HCT116 (cell line): Measurements from ENCODE around the gene RCBTB2. TPM values are rescaled to one million over a fixed set of nuclear protein-coding genes. Genes with fewer than 3 reads are reported as not detected.

ENCODE experiments used
- ATAC-seq: fragments of 200-7000 bp; cut with Tn5 transposase; 2 replicates; pipeline ENCODE4 v1.9.1; 2020; ENCODE audit warnings: mild to moderate bottlenecking, moderate library complexity
- BruUV-seq: library from RNA; stranded (reverse); fragments of 400-500 nt; replicated peaks from 2 replicates; lab custom pipeline; 2021; lab: Mats Ljungman, UMichigan
- CTCF ChIA-PET: fragments of 300-600 bp; sonication (Branson Sonifier 250); formaldehyde crosslinking; loops from one replicate; lab custom pipeline; 2021; ENCODE audit warnings: antibody characterized with exemption; lab: Charles Lee
- POLR2A ChIA-PET: fragments of 300-600, 350-600 bp; sonication (Branson Sonifier 250); formaldehyde crosslinking; loops from one replicate; lab custom pipeline; 2021; ENCODE audit warnings: antibody characterized with exemption; lab: Charles Lee
- RAD21 ChIA-PET, 2 experiments: fragments of 300-600 bp; sonication (Branson Sonifier 250); formaldehyde crosslinking; loops; one replicate each; lab custom pipeline; 2023; ENCODE audit warnings: low total read pairs in 2 of 2; ENCODE audit not compliant: uncharacterized antibody in 2 of 2, unreplicated experiment in 2 of 2, low non-redundant PET in 1 of 2; lab: Charles Lee
- DNase-seq: peaks from one replicate; pipeline ENCODE4 v3.0.0-alpha.2; 2010; ENCODE audit warnings: low read depth, low spot score
- H2AFZ ChIP-seq: fragments of 200-600 bp; shearing (Covaris generic), sonication (generic); 2 replicates; pipeline ENCODE4 v1.6.1; 2017; ENCODE audit warnings: low read depth, mixed run types, mixed read lengths, antibody characterized with exemption, low read length; ENCODE audit not compliant: poor library complexity, severe bottlenecking
- H3K27ac ChIP-seq: 2 replicates; pipeline ENCODE4 v1.5.1; 2012; ENCODE audit warnings: low read depth, low read length
- H3K27me3 ChIP-seq: fragments of 200-600 bp; sonication (generic); 2 replicates; pipeline ENCODE4 v1.6.1; 2016; ENCODE audit warnings: mixed run types, low read length, mixed read lengths; ENCODE audit not compliant: insufficient read depth
- H3K36me3 ChIP-seq, 2 experiments: fragments of 200-500 bp in 1 of 2; fragments of 200-600 bp in 1 of 2; sonication (Bioruptor generic) in 1 of 2; sonication (generic) in 1 of 2; 2 replicates each; pipeline versions ENCODE4 v1.5.1 to v1.6.1; 2014 to 2016; ENCODE audit warnings: low read length in 2 of 2, inconsistent platforms in 1 of 2, mixed read lengths in 1 of 2, mixed run types in 1 of 2; ENCODE audit not compliant: insufficient read depth in 2 of 2, control insufficient read depth in 1 of 2
- H3K4me1 ChIP-seq, 2 experiments: fragments of 200-600 bp in 1 of 2; sonication (generic) in 1 of 2; 2 replicates each; pipeline versions ENCODE4 v1.5.1 to v1.6.1; 2012 to 2017; ENCODE audit warnings: low read length in 2 of 2, inconsistent platforms in 1 of 2, mild to moderate bottlenecking in 1 of 2, mixed read lengths in 1 of 2, mixed run types in 1 of 2, moderate library complexity in 1 of 2; ENCODE audit not compliant: insufficient read depth in 2 of 2, control insufficient read depth in 1 of 2
- H3K4me2 ChIP-seq: fragments of 200-600 bp; sonication (generic); 2 replicates; pipeline ENCODE4 v1.6.1; 2017; ENCODE audit warnings: mixed run types, low read length, mixed read lengths
- H3K4me3 ChIP-seq, 2 experiments: fragments of 200-600 bp in 1 of 2; sonication (generic) in 1 of 2; replicated peaks in 1 of 2; 2 replicates each; pipeline ENCODE4 v1.5.1; 2011 to 2016; ENCODE audit warnings: low read length in 2 of 2, control low read depth in 1 of 2, low read depth in 1 of 2, mild to moderate bottlenecking in 1 of 2, mixed read lengths in 1 of 2, mixed run types in 1 of 2
- H3K79me2 ChIP-seq: fragments of 200-600 bp; sonication (generic); 2 replicates; pipeline ENCODE4 v1.6.1; 2017; ENCODE audit warnings: mild to moderate bottlenecking, mixed run types, low read length, moderate library complexity, mixed read lengths; ENCODE audit not compliant: insufficient read depth
- H3K9ac ChIP-seq: fragments of 200-600 bp; sonication (generic); 2 replicates; pipeline ENCODE4 v1.6.1; 2016; ENCODE audit warnings: low read length, mixed read lengths
- H3K9me2 ChIP-seq: fragments of 200-600 bp; sonication (generic), shearing (Covaris generic); 2 replicates; pipeline ENCODE4 v1.6.1; 2017; ENCODE audit warnings: mixed run types, mild to moderate bottlenecking, moderate library complexity; ENCODE audit not compliant: insufficient read depth
- H3K9me3 ChIP-seq, 2 experiments: fragments of 200-500 bp in 1 of 2; fragments of 200-600 bp in 1 of 2; sonication (Bioruptor generic) in 1 of 2; sonication (generic) in 1 of 2; 2 replicates each; pipeline ENCODE4 v1.6.1; 2014 to 2017; ENCODE audit warnings: low read length in 2 of 2, mixed read lengths in 2 of 2, inconsistent platforms in 1 of 2, low read depth in 1 of 2, mild to moderate bottlenecking in 1 of 2, mixed run types in 1 of 2, moderate library complexity in 1 of 2; ENCODE audit not compliant: control insufficient read depth in 1 of 2, insufficient read depth in 1 of 2
- H4K20me1 ChIP-seq: fragments of 200-600 bp; sonication (generic), shearing (Covaris generic); 2 replicates; pipeline ENCODE4 v1.6.1; 2017; ENCODE audit warnings: mixed run types, mild to moderate bottlenecking, moderate library complexity; ENCODE audit not compliant: insufficient read depth
- EZH2 ChIP-seq: fragments of 200-600 bp; sonication (generic); IDR thresholded peaks from 2 replicates; pipeline ENCODE4 v1.6.1; 2017; ENCODE audit warnings: antibody characterized with exemption, mixed run types
- EZH2phosphoT487 ChIP-seq: fragments of 200-600 bp; IDR thresholded peaks from 2 replicates; pipeline ENCODE4 v1.6.1; 2018; ENCODE audit warnings: antibody characterized with exemption, borderline replicate concordance
- JUND ChIP-seq: IDR thresholded peaks from 2 replicates; pipeline ENCODE4 v1.6.1; 2012
- POLR2AphosphoS5 ChIP-seq: IDR thresholded peaks from 2 replicates; pipeline ENCODE4 v1.6.1; 2011; ENCODE audit warnings: mild to moderate bottlenecking, low read depth, low read length, moderate library complexity
- RAD21 ChIP-seq: IDR thresholded peaks from 2 replicates; pipeline ENCODE4 v1.6.1; 2012; ENCODE audit warnings: low read depth, mild to moderate bottlenecking
- SP1 ChIP-seq: IDR thresholded peaks from 2 replicates; pipeline ENCODE4 v1.6.1; 2012; ENCODE audit warnings: low read depth
- TCF7L2 ChIP-seq: IDR thresholded peaks from 2 replicates; pipeline ENCODE4 v1.7.0; 2011; ENCODE audit warnings: borderline replicate concordance, inconsistent platforms; ENCODE audit not compliant: insufficient read depth, insufficient read length; ENCODE audit errors: extremely low read depth
- YY1 ChIP-seq: IDR thresholded peaks from 2 replicates; pipeline ENCODE4 v1.6.1; 2011; ENCODE audit warnings: low read length, low read depth, moderate library complexity, mild to moderate bottlenecking; ENCODE audit not compliant: insufficient replicate concordance; ENCODE audit errors: extremely low read depth
- intact Hi-C: fragments of 100-400 bp; cut with micrococcal nuclease; formaldehyde crosslinking; loops from 2 replicates; pipeline ENCODE4 v1.10.0; 2022
- total RNA-seq: library from RNA; stranded (reverse); gene quantifications from one replicate; pipeline ENCODE4 v1.2.1, GENCODE V29; 2021; ENCODE audit not compliant: unreplicated experiment
- TF ChIP-seq, protein P1 (sequence below): IDR thresholded peaks from 2 replicates; pipeline ENCODE4 v1.6.1; 2011; ENCODE audit warnings: mild to moderate bottlenecking, low read length, moderate library complexity; ENCODE audit not compliant: insufficient replicate concordance; ENCODE audit errors: extremely low read depth
- TF ChIP-seq, protein P2 (sequence below), 3 experiments: fragments of 200-600 bp in 1 of 3; sonication (generic) in 1 of 3; IDR thresholded peaks in 2 of 3; conservative IDR thresholded peaks in 1 of 3; 2 replicates each; pipeline ENCODE4 v1.5.1; 2012 to 2017; ENCODE audit warnings: low read depth in 2 of 3, low read length in 2 of 3, antibody characterized with exemption in 1 of 3, borderline replicate concordance in 1 of 3, control low read depth in 1 of 3, mild to moderate bottlenecking in 1 of 3, mixed read lengths in 1 of 3, mixed run types in 1 of 3, moderate library complexity in 1 of 3; ENCODE audit not compliant: insufficient read depth in 1 of 3
- TF ChIP-seq, protein P3 (sequence below): IDR thresholded peaks from 2 replicates; pipeline ENCODE4 v1.6.1; 2012

The RCBTB2 gene
- total RNA-seq, 1 experiment from 2014 or later = 1.3 TPM

DNA sequence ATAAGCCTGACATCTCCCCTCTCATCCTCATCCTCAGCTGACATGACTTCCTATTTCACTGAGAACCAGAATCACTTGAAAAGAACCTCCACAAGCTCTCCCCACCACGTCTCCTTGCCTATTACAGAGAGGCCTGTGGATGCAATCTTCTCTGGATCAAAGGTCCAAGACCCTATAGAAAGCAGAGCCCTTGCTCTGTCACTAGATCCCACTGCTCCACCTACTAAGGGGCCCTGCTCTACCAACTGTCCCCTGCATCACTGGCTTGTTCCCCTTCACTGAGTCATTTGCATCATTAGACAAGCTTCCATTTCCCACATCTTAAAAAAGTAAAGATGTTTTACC lies 40.8 kb downstream of the RCBTB2 start (continued):
- TF ChIP-seq, protein P1, sequence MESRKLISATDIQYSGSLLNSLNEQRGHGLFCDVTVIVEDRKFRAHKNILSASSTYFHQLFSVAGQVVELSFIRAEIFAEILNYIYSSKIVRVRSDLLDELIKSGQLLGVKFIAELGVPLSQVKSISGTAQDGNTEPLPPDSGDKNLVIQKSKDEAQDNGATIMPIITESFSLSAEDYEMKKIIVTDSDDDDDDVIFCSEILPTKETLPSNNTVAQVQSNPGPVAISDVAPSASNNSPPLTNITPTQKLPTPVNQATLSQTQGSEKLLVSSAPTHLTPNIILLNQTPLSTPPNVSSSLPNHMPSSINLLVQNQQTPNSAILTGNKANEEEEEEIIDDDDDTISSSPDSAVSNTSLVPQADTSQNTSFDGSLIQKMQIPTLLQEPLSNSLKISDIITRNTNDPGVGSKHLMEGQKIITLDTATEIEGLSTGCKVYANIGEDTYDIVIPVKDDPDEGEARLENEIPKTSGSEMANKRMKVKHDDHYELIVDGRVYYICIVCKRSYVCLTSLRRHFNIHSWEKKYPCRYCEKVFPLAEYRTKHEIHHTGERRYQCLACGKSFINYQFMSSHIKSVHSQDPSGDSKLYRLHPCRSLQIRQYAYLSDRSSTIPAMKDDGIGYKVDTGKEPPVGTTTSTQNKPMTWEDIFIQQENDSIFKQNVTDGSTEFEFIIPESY = no peak
- TF ChIP-seq EZH2phosphoT487 = no peak

DNA sequence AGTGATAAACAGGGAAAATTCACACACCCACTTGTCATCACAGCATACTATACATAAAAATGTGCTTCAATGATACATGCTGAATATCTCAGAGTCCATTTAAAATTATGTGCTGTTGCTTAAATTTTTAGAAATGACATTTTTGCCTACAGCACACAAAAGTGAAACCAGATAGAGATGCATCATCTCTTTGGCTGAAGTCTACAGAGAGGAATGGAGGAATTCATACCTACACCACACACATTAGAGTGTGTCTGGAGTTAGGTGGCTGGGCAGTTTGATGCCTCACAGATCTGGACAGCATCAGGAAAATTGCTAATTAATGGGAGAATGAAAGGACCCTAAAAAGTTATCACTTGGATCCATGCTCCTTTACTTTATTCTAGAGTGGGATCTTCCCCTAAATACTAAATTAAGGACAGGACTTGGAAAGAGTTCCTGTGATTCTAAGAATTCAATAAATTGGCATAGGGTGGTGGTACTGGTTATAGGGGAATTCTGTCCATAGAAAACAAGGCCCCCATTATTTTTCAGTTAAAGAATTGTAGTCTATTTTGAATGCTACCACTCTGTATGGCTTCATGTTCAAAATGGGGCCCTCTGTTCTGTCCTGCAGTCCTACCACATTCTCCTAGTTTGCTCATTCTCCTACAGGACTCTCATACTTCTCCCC lies 41.3 kb downstream of the RCBTB2 start:
- no peak overlapping the region for H3K4me2 ChIP-seq
- RAD21 ChIA-PET = no interaction called here
- CTCF ChIA-PET = no interaction called here

DNA sequence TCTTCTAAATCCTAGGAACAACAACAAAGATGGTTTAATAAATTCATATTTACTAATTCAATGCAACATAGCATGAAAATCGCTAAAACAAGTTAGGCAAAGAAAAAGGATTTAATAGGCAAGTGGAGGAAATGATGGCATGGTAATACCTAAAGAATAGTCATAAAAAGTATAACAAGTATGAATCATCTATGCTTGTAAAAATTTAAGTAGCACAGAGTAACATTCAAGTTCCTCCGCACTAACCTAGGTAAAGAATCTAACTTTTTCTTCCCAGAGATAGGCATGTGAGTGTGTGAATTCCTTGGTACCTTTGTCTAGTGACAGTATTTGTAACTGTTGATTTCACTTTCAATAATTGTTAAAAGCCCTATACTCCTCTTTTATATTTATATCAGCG lies 42.6 kb downstream of the RCBTB2 start:
- no peaks in the 10 kb centered on the region for H3K36me3 ChIP-seq
- H3K9me2 ChIP-seq = no peaks in the 10 kb centered on the region
- TF ChIP-seq SP1 (no peak), JUND (no peak), YY1 (no peak), RAD21 (no peak), EZH2phosphoT487 (no peak), TCF7L2 (no peak)
- TF ChIP-seq, protein P2, sequence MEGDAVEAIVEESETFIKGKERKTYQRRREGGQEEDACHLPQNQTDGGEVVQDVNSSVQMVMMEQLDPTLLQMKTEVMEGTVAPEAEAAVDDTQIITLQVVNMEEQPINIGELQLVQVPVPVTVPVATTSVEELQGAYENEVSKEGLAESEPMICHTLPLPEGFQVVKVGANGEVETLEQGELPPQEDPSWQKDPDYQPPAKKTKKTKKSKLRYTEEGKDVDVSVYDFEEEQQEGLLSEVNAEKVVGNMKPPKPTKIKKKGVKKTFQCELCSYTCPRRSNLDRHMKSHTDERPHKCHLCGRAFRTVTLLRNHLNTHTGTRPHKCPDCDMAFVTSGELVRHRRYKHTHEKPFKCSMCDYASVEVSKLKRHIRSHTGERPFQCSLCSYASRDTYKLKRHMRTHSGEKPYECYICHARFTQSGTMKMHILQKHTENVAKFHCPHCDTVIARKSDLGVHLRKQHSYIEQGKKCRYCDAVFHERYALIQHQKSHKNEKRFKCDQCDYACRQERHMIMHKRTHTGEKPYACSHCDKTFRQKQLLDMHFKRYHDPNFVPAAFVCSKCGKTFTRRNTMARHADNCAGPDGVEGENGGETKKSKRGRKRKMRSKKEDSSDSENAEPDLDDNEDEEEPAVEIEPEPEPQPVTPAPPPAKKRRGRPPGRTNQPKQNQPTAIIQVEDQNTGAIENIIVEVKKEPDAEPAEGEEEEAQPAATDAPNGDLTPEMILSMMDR (IDR thresholded peaks at IDR 0.05 in 2 of 3, conservative IDR thresholded peaks at IDR 0.05 in 1 of 3; ENCODE audit: borderline replicate concordance in 1 of 3, insufficient read depth in 1 of 3, low read depth in 2 of 3, low read length in 2 of 3) = no peak
- TF ChIP-seq, protein P3, sequence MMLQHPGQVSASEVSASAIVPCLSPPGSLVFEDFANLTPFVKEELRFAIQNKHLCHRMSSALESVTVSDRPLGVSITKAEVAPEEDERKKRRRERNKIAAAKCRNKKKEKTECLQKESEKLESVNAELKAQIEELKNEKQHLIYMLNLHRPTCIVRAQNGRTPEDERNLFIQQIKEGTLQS = no peak
- H3K27me3 ChIP-seq = no peaks in the 10 kb centered on the region
- H3K9me3 ChIP-seq = no peaks in the 10 kb centered on the region
- no peak overlapping the region for H3K4me3 ChIP-seq
- no peak overlapping the region for H3K27ac ChIP-seq
- H3K9ac ChIP-seq = no peak overlapping the region
- intact Hi-C loops = no loop called here
- POLR2A ChIA-PET = no interaction called here
- no peak overlapping the region for H2AFZ ChIP-seq
- no peak for ATAC-seq
- H4K20me1 ChIP-seq = no peaks in the 10 kb centered on the region
- H3K79me2 ChIP-seq = no peaks in the 10 kb centered on the region
- H3K4me1 ChIP-seq = no peaks in the 10 kb centered on the region
- no peak overlapping the region for H3K4me2 ChIP-seq
- RAD21 ChIA-PET = no interaction called here
- CTCF ChIA-PET = no interaction called here
- no peak for DNase-seq
- BruUV-seq = no TSS peak

More for the DNA sequence above, 41.3 kb downstream of the RCBTB2 start:
- no peaks in the 10 kb centered on the region for H3K9me2 ChIP-seq
- no peaks in the 10 kb centered on the region for H3K36me3 ChIP-seq
- H3K4me3 ChIP-seq = no peak overlapping the region
- no peaks in the 10 kb centered on the region for H3K9me3 ChIP-seq
- POLR2A ChIA-PET = no interaction called here
- H2AFZ ChIP-seq = no peak overlapping the region
- ATAC-seq (no peak), DNase-seq (no peak)
- H3K27ac ChIP-seq = no peak overlapping the region
- no peak overlapping the region for H3K9ac ChIP-seq
- H4K20me1 ChIP-seq = no peaks in the 10 kb centered on the region
- no TSS peak for BruUV-seq
- no peaks in the 10 kb centered on the region for H3K27me3 ChIP-seq
- H3K79me2 ChIP-seq = no peaks in the 10 kb centered on the region
- intact Hi-C loops = no loop called here
- TF ChIP-seq EZH2 = no peak
- no peak for TF ChIP-seq POLR2AphosphoS5
- no peaks in the 10 kb centered on the region for H3K4me1 ChIP-seq
